ENCODE measurements around the gene DARS1.

The DARS1 gene

GRCh38 chr2:136016836-136017235 lies 31.4 kb upstream of the DARS1 start:
- no peak for DNase-seq (ENCODE audit: low spot score)
- no peak overlapping the region for H3K27ac ChIP-seq
- no peak for TF ChIP-seq CTCF (IDR thresholded peaks at IDR 0.05)
- H3K4me3 ChIP-seq = no peak overlapping the region

GRCh38 chr2:136016427-136016826 lies 31.0 kb upstream of the DARS1 start:
- no peak for DNase-seq (ENCODE audit: low spot score)
- no peak for TF ChIP-seq CTCF (IDR thresholded peaks at IDR 0.05)
- Histone ChIP-seq H3K27ac (no peak overlapping the region), H3K4me3 (no peak overlapping the region)

GRCh38 chr2:136015699-136016098 lies 30.3 kb upstream of the DARS1 start:
- no peak for TF ChIP-seq CTCF (IDR thresholded peaks at IDR 0.05)
- H3K4me3 ChIP-seq = no peak overlapping the region
- no peak for DNase-seq (ENCODE audit: low spot score)
- H3K27ac ChIP-seq = no peak overlapping the region

GRCh38 chr2:136014411-136014810 lies 29.0 kb upstream of the DARS1 start:
- Histone ChIP-seq H3K27ac (no peak overlapping the region), H3K4me3 (no peak overlapping the region)
- no peak for TF ChIP-seq CTCF (IDR thresholded peaks at IDR 0.05)
- DNase-seq (ENCODE audit: low spot score) = no peak

GRCh38 chr2:136013955-136014354 lies 28.5 kb upstream of the DARS1 start:
- no peak for DNase-seq (ENCODE audit: low spot score)
- H3K4me3 ChIP-seq = no peak overlapping the region
- TF ChIP-seq CTCF (IDR thresholded peaks at IDR 0.05) = no peak
- H3K27ac ChIP-seq = no peak overlapping the region

GRCh38 chr2:136013136-136013685 lies 27.8 kb upstream of the DARS1 start:
- no peak for DNase-seq (ENCODE audit: low spot score)
- TF ChIP-seq CTCF (IDR thresholded peaks at IDR 0.05) = no peak
- no peak overlapping the region for H3K27ac ChIP-seq
- H3K4me3 ChIP-seq = no peak overlapping the region

- H3K4me3 ChIP-seq = no peak overlapping the region
- TF ChIP-seq CTCF (IDR thresholded peaks at IDR 0.05) = no peak
- H3K27ac ChIP-seq = no peak overlapping the region
- no peak for DNase-seq (ENCODE audit: low spot score)
Measured at GRCh38 chr2:136012315-136012714, 26.9 kb upstream of the DARS1 start.
